Caco-2 (cell line): ENCODE results near the gene CNPY4. TPM values are rescaled to one million over a fixed set of nuclear protein-coding genes. Genes with fewer than 3 reads are reported as not detected.

ENCODE experiments used
- BruUV-seq: library from RNA; stranded (reverse); fragments of 400-500 nt; replicated peaks from 2 replicates; lab custom pipeline; 2021; lab: Mats Ljungman, UMichigan
- CTCF ChIA-PET: fragments of 300-600 bp; sonication (Branson Sonifier 250); formaldehyde crosslinking; loops from one replicate; lab custom pipeline; 2022; ENCODE audit warnings: antibody characterized with exemption; lab: Charles Lee
- POLR2A ChIA-PET: fragments of 300-600 bp; sonication (Branson Sonifier 250); formaldehyde crosslinking; loops from one replicate; lab custom pipeline; 2022; ENCODE audit warnings: antibody characterized with exemption; lab: Charles Lee
- DNase-seq, 2 experiments: peaks; one replicate each; pipeline versions ENCODE4 v3.0.0 to v3.0.0-alpha.2; 2020 to 2022
- H3K27me3 ChIP-seq: replicated peaks from 2 replicates; pipeline ENCODE4 v1.6.0; 2011; ENCODE audit warnings: low read length; ENCODE audit not compliant: control insufficient read depth, insufficient read depth
- H3K36me3 ChIP-seq: 2 replicates; pipeline ENCODE4 v1.5.1; 2011; ENCODE audit warnings: low read length; ENCODE audit not compliant: control insufficient read depth, insufficient read depth
- H3K4me1 ChIP-seq: fragments of 250-450 bp; sonication (Bioruptor Pico); 2 replicates; pipeline ENCODE4 v1.5.1; 2020; ENCODE audit warnings: mild to moderate bottlenecking
- H3K4me3 ChIP-seq: 2 replicates; pipeline ENCODE4 v1.5.1; 2011; ENCODE audit warnings: low read depth, mild to moderate bottlenecking, control low read depth, low read length
- H3K9me3 ChIP-seq: fragments of 250-450 bp; sonication (Bioruptor Pico); 2 replicates; pipeline ENCODE4 v1.5.1; 2020; ENCODE audit warnings: mild to moderate bottlenecking, moderate library complexity
- H3K27ac Mint-ChIP-seq: one replicate; pipeline ENCODE4 v1.8.0; 2022; ENCODE audit warnings: mixed read lengths; ENCODE audit not compliant: unreplicated experiment
- H3K27me3 Mint-ChIP-seq: one replicate; pipeline ENCODE4 v1.8.0; 2022; ENCODE audit warnings: mixed read lengths; ENCODE audit not compliant: insufficient read depth, unreplicated experiment
- H3K36me3 Mint-ChIP-seq: one replicate; pipeline ENCODE4 v1.8.0; 2022; ENCODE audit warnings: mild to moderate bottlenecking, mixed read lengths; ENCODE audit not compliant: insufficient read depth, unreplicated experiment
- H3K4me1 Mint-ChIP-seq: one replicate; pipeline ENCODE4 v1.8.0; 2022; ENCODE audit warnings: low read depth, mixed read lengths; ENCODE audit not compliant: unreplicated experiment
- H3K4me3 Mint-ChIP-seq: one replicate; pipeline ENCODE4 v1.8.0; 2022; ENCODE audit warnings: mild to moderate bottlenecking, moderate library complexity, mixed read lengths; ENCODE audit not compliant: unreplicated experiment
- H3K9me3 Mint-ChIP-seq: one replicate; pipeline ENCODE4 v1.8.0; 2022; ENCODE audit warnings: mixed read lengths; ENCODE audit not compliant: unreplicated experiment
- intact Hi-C: fragments of 100-400 bp; cut with micrococcal nuclease; formaldehyde crosslinking; loops from one replicate; pipeline ENCODE4 v1.10.0; 2022; ENCODE audit not compliant: unreplicated experiment
- total RNA-seq: library from RNA; stranded (reverse); gene quantifications from 2 replicates; pipeline ENCODE4 v1.2.3, GENCODE V29; 2022
- TF ChIP-seq, protein P1 (sequence below), 2 experiments: fragments of 200-600 bp in 1 of 2; IDR thresholded peaks; 1 replicate in 1 of 2; 2 replicates in 1 of 2; pipeline versions ENCODE4 v1.5.1 to v1.8.0; 2011 to 2022; ENCODE audit warnings: antibody characterized with exemption in 1 of 2, control low read depth in 1 of 2, inconsistent platforms in 1 of 2, low read depth in 1 of 2, low read length in 1 of 2, mild to moderate bottlenecking in 1 of 2, moderate library complexity in 1 of 2; ENCODE audit not compliant: insufficient read depth in 1 of 2, severe bottlenecking in 1 of 2, unreplicated experiment in 1 of 2

CNPY4 gene
- total RNA-seq, 1 experiment from 2014 or later = 10.1 TPM

DNA sequence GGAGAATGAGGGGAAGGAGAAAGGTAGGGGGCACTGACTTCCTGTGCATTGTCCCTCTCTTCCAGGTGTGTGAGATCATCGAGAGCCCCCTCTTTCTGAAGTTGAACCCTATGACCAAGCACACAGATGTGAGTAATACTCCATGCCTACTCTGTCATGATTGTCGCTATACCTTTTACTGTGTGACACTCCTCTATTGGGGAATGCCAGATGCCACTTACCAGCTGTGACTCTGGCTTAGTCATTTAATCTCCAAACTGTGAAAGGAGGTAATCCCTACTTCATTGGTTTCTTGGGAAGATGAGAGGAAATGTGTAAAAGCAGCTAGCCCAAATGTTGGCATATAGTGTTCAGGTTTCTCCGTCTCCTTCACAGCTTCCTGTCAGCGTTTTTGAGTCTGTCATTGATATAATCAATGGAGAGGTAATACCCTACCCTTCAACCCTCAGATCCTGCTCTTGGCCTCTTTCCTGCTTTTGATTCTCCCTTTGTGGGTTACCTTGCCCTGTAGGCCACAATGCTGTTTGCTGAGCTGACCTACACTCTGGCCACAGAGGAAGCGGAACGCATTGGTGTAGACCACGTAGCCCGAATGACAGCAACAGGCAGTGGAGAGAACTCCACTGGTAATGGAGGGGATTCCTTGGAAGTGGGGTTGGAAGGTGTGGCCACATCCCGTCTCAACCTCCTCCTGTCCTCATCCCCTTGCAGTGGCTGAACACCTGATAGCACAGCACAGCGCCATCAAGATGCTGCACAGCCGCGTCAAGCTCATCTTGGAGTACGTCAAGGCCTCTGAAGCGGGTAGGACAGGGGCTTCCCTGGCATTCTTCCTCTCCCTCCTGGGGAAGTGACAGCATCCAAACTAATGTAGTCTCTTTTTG is 28.7 kb upstream of the CNPY4 start:
- Mint-ChIP-seq H3K27me3 (no peaks in the 10 kb centered on the region), H3K36me3 (peaks cover 71% of the 10 kb centered on the region), H3K9me3 (no peaks in the 10 kb centered on the region), H3K4me3 (peak overlapping the region; percentile 60), H3K4me1 (peaks cover 8% of the 10 kb centered on the region), H3K27ac (peak overlapping the region; percentile 45)
- intact Hi-C loops = no loop called here
- ChIA-PET POLR2A (no interaction called here), CTCF (no interaction called here)
- TF ChIP-seq, protein P1, sequence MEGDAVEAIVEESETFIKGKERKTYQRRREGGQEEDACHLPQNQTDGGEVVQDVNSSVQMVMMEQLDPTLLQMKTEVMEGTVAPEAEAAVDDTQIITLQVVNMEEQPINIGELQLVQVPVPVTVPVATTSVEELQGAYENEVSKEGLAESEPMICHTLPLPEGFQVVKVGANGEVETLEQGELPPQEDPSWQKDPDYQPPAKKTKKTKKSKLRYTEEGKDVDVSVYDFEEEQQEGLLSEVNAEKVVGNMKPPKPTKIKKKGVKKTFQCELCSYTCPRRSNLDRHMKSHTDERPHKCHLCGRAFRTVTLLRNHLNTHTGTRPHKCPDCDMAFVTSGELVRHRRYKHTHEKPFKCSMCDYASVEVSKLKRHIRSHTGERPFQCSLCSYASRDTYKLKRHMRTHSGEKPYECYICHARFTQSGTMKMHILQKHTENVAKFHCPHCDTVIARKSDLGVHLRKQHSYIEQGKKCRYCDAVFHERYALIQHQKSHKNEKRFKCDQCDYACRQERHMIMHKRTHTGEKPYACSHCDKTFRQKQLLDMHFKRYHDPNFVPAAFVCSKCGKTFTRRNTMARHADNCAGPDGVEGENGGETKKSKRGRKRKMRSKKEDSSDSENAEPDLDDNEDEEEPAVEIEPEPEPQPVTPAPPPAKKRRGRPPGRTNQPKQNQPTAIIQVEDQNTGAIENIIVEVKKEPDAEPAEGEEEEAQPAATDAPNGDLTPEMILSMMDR (IDR thresholded peaks at IDR 0.05; ENCODE audit: insufficient read depth in 1 of 2, low read depth in 1 of 2, low read length in 1 of 2, severe bottlenecking in 1 of 2, unreplicated experiment in 1 of 2) = no peak
- H3K36me3 ChIP-seq = peaks cover 4% of the 10 kb centered on the region
- no peaks in the 10 kb centered on the region for H3K27me3 ChIP-seq
- 0 out of 2 replicates have a peak, but pooled peaks cover 7% of the 10 kb centered on the region for H3K4me1 ChIP-seq
- H3K9me3 ChIP-seq = no peaks in the 10 kb centered on the region
- TSS peak; percentile 81 for BruUV-seq
- DNase-seq = no peak
- H3K4me3 ChIP-seq = no peak overlapping the region

GRCh38 chr7:100091411-100092181 is 27.8 kb upstream of the CNPY4 start:
- H3K27me3 ChIP-seq = no peaks in the 10 kb centered on the region
- intact Hi-C loops = no loop called here
- BruUV-seq = no TSS peak
- 0 out of 2 replicates have a peak, but pooled peaks cover 7% of the 10 kb centered on the region for H3K4me1 ChIP-seq
- no peak overlapping the region for H3K4me3 ChIP-seq
- DNase-seq = peak in 1 of 2 experiments; percentile 47
- peak overlapping the region; percentile 45 for H3K27ac Mint-ChIP-seq
- H3K9me3 ChIP-seq = no peaks in the 10 kb centered on the region
- ChIA-PET CTCF (no interaction called here), POLR2A (no interaction called here)
- H3K9me3 Mint-ChIP-seq = no peaks in the 10 kb centered on the region
- peaks cover 4% of the 10 kb centered on the region for H3K36me3 ChIP-seq
- H3K27me3 Mint-ChIP-seq = no peaks in the 10 kb centered on the region
- TF ChIP-seq, protein P1 (IDR thresholded peaks at IDR 0.05; ENCODE audit: insufficient read depth in 1 of 2, low read depth in 1 of 2, low read length in 1 of 2, severe bottlenecking in 1 of 2, unreplicated experiment in 1 of 2) = peak in 1 of 2 experiments; percentile 12
- H3K4me1 Mint-ChIP-seq = peaks cover 8% of the 10 kb centered on the region
- H3K36me3 Mint-ChIP-seq = peaks cover 79% of the 10 kb centered on the region
- H3K4me3 Mint-ChIP-seq = no peak overlapping the region

- H3K36me3 Mint-ChIP-seq = peaks cover 94% of the 10 kb centered on the region
- Histone ChIP-seq H3K4me1 (0 out of 2 replicates have a peak, but pooled peaks cover 3% of the 10 kb centered on the region), H3K27me3 (no peaks in the 10 kb centered on the region), H3K4me3 (no peak overlapping the region), H3K36me3 (peaks cover 9% of the 10 kb centered on the region), H3K9me3 (no peaks in the 10 kb centered on the region)
- CTCF ChIA-PET = no interaction called here
- BruUV-seq = TSS peak; percentile 25
- H3K27me3 Mint-ChIP-seq = no peaks in the 10 kb centered on the region
- intact Hi-C loops = no loop called here
- DNase-seq = no peak
- H3K9me3 Mint-ChIP-seq = no peaks in the 10 kb centered on the region
- TF ChIP-seq, protein P1 (IDR thresholded peaks at IDR 0.05; ENCODE audit: insufficient read depth in 1 of 2, low read depth in 1 of 2, low read length in 1 of 2, severe bottlenecking in 1 of 2, unreplicated experiment in 1 of 2) = no peak
- H3K4me1 Mint-ChIP-seq = peaks cover 10% of the 10 kb centered on the region
- POLR2A ChIA-PET = interaction anchor here (1.0 kb wide), 1 partner anchor 9 kb away, joined by 4 read pairs; no protein-coding TSS in a partner anchor
- no peak overlapping the region for H3K4me3 Mint-ChIP-seq
- peak overlapping the region; percentile 6 for H3K27ac Mint-ChIP-seq
These were observed 26.4 kb upstream of the CNPY4 start for GRCh38 chr7:100093054-100093453.
